Measurements from ENCODE around the gene USP32. TPM values are rescaled to one million over a fixed set of nuclear protein-coding genes. Genes with fewer than 3 reads are reported as not detected.

Gene USP32
- total and polyA plus RNA-seq, 2 donors (not counting 1 experiment from before 2014, with no cell fraction given), result 7.7 to 48.8 TPM

DNA sequence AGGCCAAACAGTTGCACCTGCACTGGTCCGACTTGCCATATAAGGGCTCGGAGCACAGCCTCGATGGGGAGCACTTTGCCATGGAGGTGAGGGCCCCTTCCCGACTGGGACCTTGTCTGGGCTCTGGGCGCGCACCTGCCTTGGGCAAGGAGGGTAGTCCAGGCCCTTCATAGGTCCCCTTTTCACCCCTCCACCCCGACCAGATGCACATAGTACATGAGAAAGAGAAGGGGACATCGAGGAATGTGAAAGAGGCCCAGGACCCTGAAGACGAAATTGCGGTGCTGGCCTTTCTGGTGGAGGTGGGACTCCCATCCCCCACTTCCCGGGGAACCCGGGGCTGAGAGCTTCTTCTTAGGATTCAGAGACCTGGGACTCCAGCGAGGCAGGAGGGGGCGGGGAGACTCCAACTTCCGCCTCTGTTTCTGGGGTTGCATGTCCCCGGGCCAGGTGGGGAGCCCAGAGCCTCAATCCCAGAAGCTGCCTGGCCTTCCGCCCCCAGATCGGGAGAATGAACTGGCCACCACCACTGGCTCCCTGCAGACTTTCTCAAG, 234.4 kb downstream of the USP32 start:
- H3K9ac ChIP-seq (ENCODE audit: low read length), result no peak overlapping the region
- no peaks in the 10 kb centered on the region for H4K20me1 ChIP-seq (ENCODE audit: control insufficient read depth, insufficient read depth, low read length, poor library complexity, severe bottlenecking)
- Mint-ChIP-seq H3K4me1 (peaks cover 6% of the 10 kb centered on the region), H3K27me3 (peaks cover 53% of the 10 kb centered on the region), H3K9me3 (ENCODE audit: insufficient read depth) (no peaks in the 10 kb centered on the region), H3K4me3 (no peak overlapping the region), H3K27ac (no peak overlapping the region)
- WGBS (ENCODE audit: insufficient coverage), result 95% methylated on average over 15 of the region's 18 CpGs
- no peaks in the 10 kb centered on the region for H3K9me3 ChIP-seq (ENCODE audit: control extremely low read depth in 1 of 3, control insufficient read depth in 2 of 3, insufficient read depth in 1 of 3, low read length in 2 of 3)
- no peak overlapping the region for H3K27ac ChIP-seq (ENCODE audit: low read length in 2 of 2)
- H3K79me2 ChIP-seq (ENCODE audit: control insufficient read depth, insufficient read depth, low read length), result no peaks in the 10 kb centered on the region
- H3K4me2 ChIP-seq (replicated peaks; ENCODE audit: low read depth, low read length, poor library complexity, severe bottlenecking), result no peak overlapping the region
- no peak overlapping the region for H3K4me3 ChIP-seq (ENCODE audit: control extremely low read depth in 1 of 5, extremely low read depth in 1 of 5, insufficient read depth in 1 of 5, low read depth in 2 of 5, low read length in 4 of 5)
- ChIA-PET POLR2A (no interaction called here), CTCF (no interaction called here)
- intact Hi-C loops (cut with micrococcal nuclease), result no loop called here
- H3K27me3 ChIP-seq (replicated peaks in 1 of 4; ENCODE audit: control extremely low read depth in 1 of 4, control insufficient read depth in 3 of 4, insufficient read depth in 4 of 4, low read length in 3 of 4), result peaks cover 0 to 21% (median 0%) of the 10 kb centered on the region in 4 experiments
- H2AFZ ChIP-seq (ENCODE audit: insufficient read depth, low read depth, low read length, poor library complexity, severe bottlenecking), result no peak overlapping the region
- TF ChIP-seq EZH2 (IDR thresholded peaks at IDR 0.05; ENCODE audit: borderline replicate concordance, insufficient read depth, low read depth, low read length, poor library complexity, severe bottlenecking) (no peak), CTCF (IDR thresholded peaks at IDR 0.05) (no peak)
- H3K36me3 ChIP-seq (replicated peaks in 1 of 2; ENCODE audit: control extremely low read depth in 1 of 2, control insufficient read depth in 1 of 2, extremely low read depth in 1 of 2, insufficient read depth in 2 of 2, low read length in 1 of 2), result no peaks in the 10 kb centered on the region
- H3K4me1 ChIP-seq (ENCODE audit: control insufficient read depth in 2 of 2, insufficient read depth in 2 of 2, low read length in 2 of 2), result peaks cover 0 to 3% of the 10 kb centered on the region in 2 donors
- ATAC-seq (ENCODE audit: low read depth), result no peak
- DNase-seq, result no peak

DNA sequence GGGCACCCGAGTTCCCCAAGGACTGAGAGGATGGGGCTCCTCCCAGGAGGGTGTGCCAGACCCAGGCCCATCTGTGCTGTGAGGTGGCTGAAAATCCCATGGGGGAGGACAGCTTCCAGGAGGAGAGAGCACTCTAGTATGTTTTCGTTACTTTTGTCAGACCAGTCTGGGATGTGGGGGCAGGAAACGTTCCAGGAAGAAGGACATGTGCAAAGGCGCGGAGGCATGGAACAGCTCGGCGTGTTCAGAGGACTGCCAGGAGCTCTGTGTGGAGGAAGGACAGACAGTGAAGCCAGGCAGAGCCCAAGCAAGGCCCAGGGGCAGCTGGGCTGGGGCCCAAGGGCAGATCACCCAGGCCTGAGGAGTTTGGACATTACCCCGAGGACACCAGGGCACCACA, 235.2 kb downstream of the USP32 start:
- H3K9ac ChIP-seq (ENCODE audit: low read length), result no peak overlapping the region
- H3K27ac ChIP-seq (ENCODE audit: low read length in 2 of 2), result no peak overlapping the region
- H4K20me1 ChIP-seq (ENCODE audit: control insufficient read depth, insufficient read depth, low read length, poor library complexity, severe bottlenecking), result no peaks in the 10 kb centered on the region
- POLR2A ChIA-PET, result no interaction called here
- H3K4me3 ChIP-seq (ENCODE audit: control extremely low read depth in 1 of 5, extremely low read depth in 1 of 5, insufficient read depth in 1 of 5, low read depth in 2 of 5, low read length in 4 of 5), result no peak overlapping the region
- CTCF ChIA-PET, result no interaction called here
- H3K4me3 Mint-ChIP-seq, result no peak overlapping the region
- H3K27me3 Mint-ChIP-seq, result peaks cover 56% of the 10 kb centered on the region
- H3K4me1 Mint-ChIP-seq, result peaks cover 6% of the 10 kb centered on the region
- ATAC-seq (ENCODE audit: low read depth), result no peak
- no peaks in the 10 kb centered on the region for H3K36me3 ChIP-seq (replicated peaks in 1 of 2; ENCODE audit: control extremely low read depth in 1 of 2, control insufficient read depth in 1 of 2, extremely low read depth in 1 of 2, insufficient read depth in 2 of 2, low read length in 1 of 2)
- peaks cover 0 to 3% of the 10 kb centered on the region in 2 donors for H3K4me1 ChIP-seq (ENCODE audit: control insufficient read depth in 2 of 2, insufficient read depth in 2 of 2, low read length in 2 of 2)
- TF ChIP-seq EZH2 (IDR thresholded peaks at IDR 0.05; ENCODE audit: borderline replicate concordance, insufficient read depth, low read depth, low read length, poor library complexity, severe bottlenecking) (no peak), CTCF (IDR thresholded peaks at IDR 0.05) (no peak)
- DNase-seq, result no peak
- WGBS (ENCODE audit: insufficient coverage), result 91% methylated on average over 8 of the region's 8 CpGs
- no peak overlapping the region for H3K27ac Mint-ChIP-seq
- no peak overlapping the region for H2AFZ ChIP-seq (ENCODE audit: insufficient read depth, low read depth, low read length, poor library complexity, severe bottlenecking)
- H3K27me3 ChIP-seq (replicated peaks in 1 of 4; ENCODE audit: control extremely low read depth in 1 of 4, control insufficient read depth in 3 of 4, insufficient read depth in 4 of 4, low read length in 3 of 4), result peaks cover 0 to 22% (median 3%) of the 10 kb centered on the region in 4 experiments
- no peaks in the 10 kb centered on the region for H3K9me3 Mint-ChIP-seq (ENCODE audit: insufficient read depth)
- peaks cover 0 to 3% (median 0%) of the 10 kb centered on the region in 3 donors for H3K9me3 ChIP-seq (ENCODE audit: control extremely low read depth in 1 of 3, control insufficient read depth in 2 of 3, insufficient read depth in 1 of 3, low read length in 2 of 3)
- H3K79me2 ChIP-seq (ENCODE audit: control insufficient read depth, insufficient read depth, low read length), result no peaks in the 10 kb centered on the region
- intact Hi-C loops (cut with micrococcal nuclease), result no loop called here
- H3K4me2 ChIP-seq (replicated peaks; ENCODE audit: low read depth, low read length, poor library complexity, severe bottlenecking), result no peak overlapping the region

Measured in B cell (primary cell).